Measurements from ENCODE around the gene PHF12.

- TF ChIP-seq, protein P1, sequence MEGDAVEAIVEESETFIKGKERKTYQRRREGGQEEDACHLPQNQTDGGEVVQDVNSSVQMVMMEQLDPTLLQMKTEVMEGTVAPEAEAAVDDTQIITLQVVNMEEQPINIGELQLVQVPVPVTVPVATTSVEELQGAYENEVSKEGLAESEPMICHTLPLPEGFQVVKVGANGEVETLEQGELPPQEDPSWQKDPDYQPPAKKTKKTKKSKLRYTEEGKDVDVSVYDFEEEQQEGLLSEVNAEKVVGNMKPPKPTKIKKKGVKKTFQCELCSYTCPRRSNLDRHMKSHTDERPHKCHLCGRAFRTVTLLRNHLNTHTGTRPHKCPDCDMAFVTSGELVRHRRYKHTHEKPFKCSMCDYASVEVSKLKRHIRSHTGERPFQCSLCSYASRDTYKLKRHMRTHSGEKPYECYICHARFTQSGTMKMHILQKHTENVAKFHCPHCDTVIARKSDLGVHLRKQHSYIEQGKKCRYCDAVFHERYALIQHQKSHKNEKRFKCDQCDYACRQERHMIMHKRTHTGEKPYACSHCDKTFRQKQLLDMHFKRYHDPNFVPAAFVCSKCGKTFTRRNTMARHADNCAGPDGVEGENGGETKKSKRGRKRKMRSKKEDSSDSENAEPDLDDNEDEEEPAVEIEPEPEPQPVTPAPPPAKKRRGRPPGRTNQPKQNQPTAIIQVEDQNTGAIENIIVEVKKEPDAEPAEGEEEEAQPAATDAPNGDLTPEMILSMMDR (IDR thresholded peaks at IDR 0.05 in 2 of 3, conservative IDR thresholded peaks at IDR 0.05 in 1 of 3; ENCODE audit: control insufficient read depth in 2 of 3, extremely low read depth in 1 of 3, insufficient read depth in 1 of 3, low read depth in 3 of 3, low read length in 3 of 3): no peak
- TF ChIP-seq RB1 (IDR thresholded peaks at IDR 0.05; ENCODE audit: borderline replicate concordance) (peak; percentile 18; the same call in 1 of the 2 replicates), ZNF274 (IDR thresholded peaks at IDR 0.05; ENCODE audit: insufficient read depth, insufficient read length) (no peak), SREBF2 (IDR thresholded peaks at IDR 0.05; ENCODE audit: low read length) (no peak)
Measured at GRCh38 chr17:28951428-28951990, at the start of gene PHF12.

Data from GM12878 (cell line).